ENCODE data around the gene PDS5A.
A peak's percentile ranks its signal among the peaks of the same experiment; 100 is the strongest.

Gene PDS5A

GRCh38 chr4:39978904-39979303 is 1.2 kb upstream of the PDS5A start (continued):
- TF ChIP-seq TOX (CRISPR knock-in tag; IDR thresholded peaks at IDR 0.05; ENCODE audit: borderline replicate concordance): no peak

GRCh38 chr4:39978378-39978775 is 666 bp upstream of the PDS5A start:
- TF ChIP-seq SNAI2 (CRISPR knock-in tag; IDR thresholded peaks at IDR 0.05): no peak
- no peak for TF ChIP-seq CSDC2 (CRISPR knock-in tag; IDR thresholded peaks at IDR 0.05)
- TF ChIP-seq TOX (CRISPR knock-in tag; IDR thresholded peaks at IDR 0.05; ENCODE audit: borderline replicate concordance): no peak
- TF ChIP-seq OSR1 (CRISPR knock-in tag; IDR thresholded peaks at IDR 0.05): no peak
- TF ChIP-seq, protein P1, sequence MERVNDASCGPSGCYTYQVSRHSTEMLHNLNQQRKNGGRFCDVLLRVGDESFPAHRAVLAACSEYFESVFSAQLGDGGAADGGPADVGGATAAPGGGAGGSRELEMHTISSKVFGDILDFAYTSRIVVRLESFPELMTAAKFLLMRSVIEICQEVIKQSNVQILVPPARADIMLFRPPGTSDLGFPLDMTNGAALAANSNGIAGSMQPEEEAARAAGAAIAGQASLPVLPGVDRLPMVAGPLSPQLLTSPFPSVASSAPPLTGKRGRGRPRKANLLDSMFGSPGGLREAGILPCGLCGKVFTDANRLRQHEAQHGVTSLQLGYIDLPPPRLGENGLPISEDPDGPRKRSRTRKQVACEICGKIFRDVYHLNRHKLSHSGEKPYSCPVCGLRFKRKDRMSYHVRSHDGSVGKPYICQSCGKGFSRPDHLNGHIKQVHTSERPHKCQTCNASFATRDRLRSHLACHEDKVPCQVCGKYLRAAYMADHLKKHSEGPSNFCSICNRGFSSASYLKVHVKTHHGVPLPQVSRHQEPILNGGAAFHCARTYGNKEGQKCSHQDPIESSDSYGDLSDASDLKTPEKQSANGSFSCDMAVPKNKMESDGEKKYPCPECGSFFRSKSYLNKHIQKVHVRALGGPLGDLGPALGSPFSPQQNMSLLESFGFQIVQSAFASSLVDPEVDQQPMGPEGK (CRISPR knock-in tag; IDR thresholded peaks at IDR 0.05; ENCODE audit: borderline replicate concordance): no peak
- TF ChIP-seq ISL1 (CRISPR knock-in tag; IDR thresholded peaks at IDR 0.05): no peak
- no peak for TF ChIP-seq ARNTL (CRISPR knock-in tag; IDR thresholded peaks at IDR 0.05; ENCODE audit: borderline replicate concordance, low read depth)
- TF ChIP-seq BACH2 (CRISPR knock-in tag; IDR thresholded peaks at IDR 0.05; ENCODE audit: borderline replicate concordance): no peak
- TF ChIP-seq GLIS3 (CRISPR knock-in tag; IDR thresholded peaks at IDR 0.05): no peak
- TF ChIP-seq ZFP30 (CRISPR knock-in tag; IDR thresholded peaks at IDR 0.05): no peak
- TF ChIP-seq ZFP3 (CRISPR knock-in tag; IDR thresholded peaks at IDR 0.05): no peak
- TF ChIP-seq RARB (CRISPR knock-in tag; IDR thresholded peaks at IDR 0.05): no peak
- no peak for TF ChIP-seq ZNF8 (CRISPR knock-in tag; IDR thresholded peaks at IDR 0.05)
- no peak for TF ChIP-seq TSHZ2 (CRISPR knock-in tag; IDR thresholded peaks at IDR 0.05)
- no peak for TF ChIP-seq CSRNP3 (CRISPR knock-in tag; IDR thresholded peaks at IDR 0.05)
- TF ChIP-seq ZNF70 (CRISPR knock-in tag; IDR thresholded peaks at IDR 0.05): no peak
- TF ChIP-seq, protein P2, sequence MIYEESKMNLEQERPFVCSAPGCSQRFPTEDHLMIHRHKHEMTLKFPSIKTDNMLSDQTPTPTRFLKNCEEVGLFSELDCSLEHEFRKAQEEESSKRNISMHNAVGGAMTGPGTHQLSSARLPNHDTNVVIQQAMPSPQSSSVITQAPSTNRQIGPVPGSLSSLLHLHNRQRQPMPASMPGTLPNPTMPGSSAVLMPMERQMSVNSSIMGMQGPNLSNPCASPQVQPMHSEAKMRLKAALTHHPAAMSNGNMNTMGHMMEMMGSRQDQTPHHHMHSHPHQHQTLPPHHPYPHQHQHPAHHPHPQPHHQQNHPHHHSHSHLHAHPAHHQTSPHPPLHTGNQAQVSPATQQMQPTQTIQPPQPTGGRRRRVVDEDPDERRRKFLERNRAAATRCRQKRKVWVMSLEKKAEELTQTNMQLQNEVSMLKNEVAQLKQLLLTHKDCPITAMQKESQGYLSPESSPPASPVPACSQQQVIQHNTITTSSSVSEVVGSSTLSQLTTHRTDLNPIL (CRISPR knock-in tag; IDR thresholded peaks at IDR 0.05; ENCODE audit: low read depth): no peak
- no peak for TF ChIP-seq ZC3H10 (CRISPR knock-in tag; IDR thresholded peaks at IDR 0.05)

DNA sequence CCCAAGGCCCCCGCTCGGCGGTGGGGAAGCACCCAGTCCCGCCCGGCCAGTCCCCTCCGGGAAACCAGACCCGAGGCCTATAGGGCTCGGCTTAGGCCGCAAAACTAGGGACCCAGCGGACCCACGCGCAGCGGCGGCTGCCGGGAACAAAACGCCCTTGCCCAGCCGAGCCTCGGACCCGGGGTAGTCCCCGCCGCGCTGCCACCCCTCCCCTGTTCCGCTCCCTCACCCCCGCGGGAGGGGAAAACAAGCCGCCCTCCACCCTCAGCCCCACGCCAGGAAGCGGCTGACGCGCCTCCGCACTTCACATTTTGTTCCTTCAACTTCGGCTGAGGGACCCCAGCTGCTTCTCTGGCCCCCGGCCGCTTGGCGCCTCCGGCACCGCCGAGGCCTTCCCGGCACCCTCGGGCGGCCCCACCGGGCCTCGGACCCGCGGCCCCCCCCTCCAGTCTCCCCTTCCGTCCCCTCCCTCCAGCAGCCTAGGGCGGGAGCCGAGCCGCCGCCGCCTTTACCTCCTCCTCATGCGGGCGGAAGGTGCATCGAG is 694 bp downstream of the PDS5A start:
- TF ChIP-seq ARNTL (CRISPR knock-in tag; IDR thresholded peaks at IDR 0.05; ENCODE audit: borderline replicate concordance, low read depth) (no peak), TSHZ2 (CRISPR knock-in tag; IDR thresholded peaks at IDR 0.05) (no peak), BACH2 (CRISPR knock-in tag; IDR thresholded peaks at IDR 0.05; ENCODE audit: borderline replicate concordance) (no peak), TCF4 (CRISPR knock-in tag; IDR thresholded peaks at IDR 0.05; ENCODE audit: borderline replicate concordance) (no peak), ZFP30 (CRISPR knock-in tag; IDR thresholded peaks at IDR 0.05) (no peak), TOX (CRISPR knock-in tag; IDR thresholded peaks at IDR 0.05; ENCODE audit: borderline replicate concordance) (no peak), POU6F1 (CRISPR knock-in tag; IDR thresholded peaks at IDR 0.05; ENCODE audit: borderline replicate concordance, low read depth) (no peak)
- TF ChIP-seq, protein P1 (CRISPR knock-in tag; IDR thresholded peaks at IDR 0.05; ENCODE audit: borderline replicate concordance): no peak
- peak; percentile 46 for ATAC-seq

More at GRCh38 chr4:39978378-39978775, 666 bp upstream of the PDS5A start:
- no peak for ATAC-seq
